ENCODE measurements around the gene PBRM1.

PBRM1 gene

DNA sequence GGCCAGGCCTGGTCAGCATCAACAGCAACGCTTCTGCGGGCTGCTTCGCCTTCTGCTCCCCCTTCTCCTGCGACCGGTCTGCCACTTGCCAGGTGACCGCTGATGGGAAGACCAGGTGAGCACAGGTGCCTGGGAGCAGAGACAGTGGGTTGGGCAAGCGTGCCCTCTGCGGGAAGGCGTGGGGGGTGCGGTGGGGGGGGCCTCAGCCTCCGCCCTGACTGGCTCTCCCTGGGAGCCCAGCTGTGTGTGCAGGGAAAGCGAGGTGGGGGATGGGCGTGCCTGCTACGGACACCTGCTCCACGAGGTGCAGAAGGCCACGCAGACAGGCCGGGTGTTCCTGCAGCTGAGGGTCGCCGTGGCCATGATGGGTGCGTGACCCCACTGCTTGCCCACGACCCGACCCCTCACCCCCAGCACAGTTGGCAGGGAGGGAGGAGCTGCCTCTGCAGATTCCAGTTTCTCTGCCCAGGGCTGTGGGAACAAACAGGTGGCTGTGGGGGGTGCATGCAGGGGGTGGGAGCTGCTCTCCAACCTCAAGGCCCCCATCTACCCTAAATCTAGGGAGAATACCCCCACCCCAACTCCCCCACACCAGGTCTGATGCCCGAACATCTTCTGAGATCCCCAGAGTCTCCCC lies 181.8 kb downstream of the PBRM1 start:
- no peak for DNase-seq

DNA sequence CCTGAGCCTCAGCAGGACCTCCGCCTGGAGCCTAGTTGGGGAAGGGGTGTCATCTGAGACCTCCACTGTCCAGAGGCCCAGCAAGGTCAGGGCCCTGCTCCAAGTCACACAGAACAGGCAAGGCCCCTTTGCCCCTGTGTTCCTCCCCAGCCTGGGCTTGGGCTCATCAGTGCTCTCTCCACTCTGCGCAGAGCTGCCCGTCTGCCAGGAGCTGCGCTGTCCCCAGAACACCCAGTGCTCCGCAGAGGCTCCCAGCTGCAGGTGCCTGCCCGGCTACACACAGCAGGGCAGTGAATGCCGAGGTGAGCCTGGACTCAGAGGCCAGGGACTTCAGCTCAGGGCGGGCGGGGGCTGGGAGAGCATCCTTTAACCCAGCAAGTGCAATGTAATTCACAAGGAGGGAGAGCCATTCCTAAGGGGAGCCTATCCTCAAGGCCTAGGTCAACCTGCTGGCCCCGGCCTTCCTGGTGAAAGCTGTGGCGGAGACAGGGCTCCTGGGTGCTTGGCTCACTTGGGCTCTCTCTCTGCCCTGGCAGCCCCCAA lies 182.8 kb downstream of the PBRM1 start:
- no peak for DNase-seq

- DNase-seq, result no peak
Measured at GRCh38 chr3:52502001-52502400, 183.7 kb downstream of the PBRM1 start.

GRCh38 chr3:52501046-52501445 lies 184.7 kb downstream of the PBRM1 start:
- DNase-seq, result no peak

DNA sequence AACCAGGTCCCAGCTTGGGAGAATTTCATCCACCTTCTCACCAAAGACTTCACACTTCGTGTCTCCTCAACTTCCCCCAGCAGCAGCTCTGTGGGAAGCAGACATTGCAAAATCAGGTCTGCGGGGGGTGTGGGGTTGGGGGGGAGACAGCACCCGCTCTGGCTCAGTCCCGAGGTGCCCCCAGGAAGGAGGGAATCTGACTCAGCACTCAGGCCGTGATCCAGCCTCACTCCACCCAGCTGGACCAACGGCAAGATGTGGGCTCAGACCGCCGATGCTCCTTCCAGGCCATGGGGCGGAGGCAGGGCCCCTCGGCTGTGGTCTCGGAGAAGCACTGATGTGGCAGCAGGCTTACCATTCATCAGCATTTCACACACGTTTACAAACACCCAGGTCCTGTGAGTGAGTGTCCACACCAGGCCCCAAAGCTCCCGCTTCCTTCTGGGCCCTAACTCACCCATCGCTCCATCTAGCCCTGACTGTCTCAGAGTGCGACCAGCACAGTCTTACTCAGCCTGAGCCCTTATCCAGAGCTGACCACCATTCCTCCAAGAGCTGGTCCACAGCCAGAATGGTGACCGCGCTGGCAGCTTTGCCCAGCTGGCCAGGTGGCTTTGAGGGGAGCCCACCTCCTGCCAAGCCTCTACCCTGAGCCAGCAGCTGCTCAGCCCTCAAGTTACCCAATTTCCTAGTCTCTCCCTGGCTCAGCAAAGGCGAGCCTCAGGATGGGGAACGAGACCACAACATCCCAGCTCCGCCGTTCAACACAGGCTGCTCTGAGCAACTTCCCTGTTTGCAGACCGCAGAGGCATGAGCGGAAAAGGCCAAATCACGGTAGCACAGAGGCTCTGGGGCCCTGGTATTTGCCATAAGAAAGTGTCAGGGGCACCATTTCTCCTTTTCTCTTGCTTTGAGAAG lies 187.3 kb downstream of the PBRM1 start:
- DNase-seq, result no peak

DNA sequence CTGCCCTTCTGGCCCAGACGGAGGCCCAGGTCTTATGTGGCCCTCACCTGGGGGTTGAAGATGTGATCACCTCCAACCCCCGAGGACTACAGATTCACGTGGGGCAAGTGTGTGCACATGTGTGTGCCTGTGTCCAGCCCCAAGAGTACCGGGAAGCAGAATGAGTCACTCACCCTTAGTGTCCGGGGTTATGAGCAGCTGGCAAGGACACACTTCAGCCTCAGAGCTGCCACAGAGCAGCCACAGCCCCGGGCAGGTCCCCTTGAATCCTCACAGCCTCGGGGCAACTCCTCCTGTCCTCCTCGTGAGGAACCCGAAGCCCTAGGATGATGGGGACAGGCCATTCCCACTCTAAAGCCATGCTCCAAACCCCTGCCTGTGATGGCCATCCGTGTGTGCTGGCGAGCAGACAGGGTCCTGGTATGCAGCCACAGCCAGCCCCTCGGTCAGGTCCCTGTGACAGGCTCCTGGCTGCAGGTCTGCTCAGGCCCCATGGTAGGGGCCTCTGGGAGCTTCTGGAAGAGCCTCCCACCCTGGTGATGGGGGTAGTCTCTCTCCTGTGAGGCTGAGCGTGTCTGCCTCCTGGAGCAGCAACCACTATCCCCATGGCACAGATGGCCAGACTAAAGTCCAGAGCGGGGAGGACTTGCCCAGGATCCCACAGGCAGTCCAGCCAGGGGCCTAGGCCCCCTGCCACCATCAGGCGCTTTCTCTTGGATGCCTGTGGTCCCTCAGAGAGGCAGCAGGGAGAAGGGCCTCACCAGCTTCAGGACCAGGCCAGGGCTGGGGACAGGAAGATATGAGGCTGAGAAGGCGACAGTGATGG lies 189.7 kb downstream of the PBRM1 start:
- DNase-seq, result no peak

Measured in activated CD4-positive, alpha-beta T cell treated with anti-CD3 and anti-CD28 coated beads, Interleukin-2, amount 50 U/mL, for 16 hours (primary cell).